Neural cell (in vitro differentiated cells): ENCODE data around the gene UNC5CL.

Experiments
- CTCF ChIP-seq: fragments of 450-650 bp; IDR thresholded peaks from 2 replicates; pipeline ENCODE4 v1.5.1; 2014; ENCODE audit warnings: antibody characterized with exemption, mild to moderate bottlenecking, moderate library complexity; ENCODE audit not compliant: poor library complexity, severe bottlenecking
- EZH2 ChIP-seq: fragments of 200-600, 300-800 bp; shearing (Covaris generic), sonication (generic); IDR thresholded peaks from 2 replicates; pipeline ENCODE4 v1.6.1; 2014; ENCODE audit warnings: antibody characterized with exemption, low read length, borderline replicate concordance, mild to moderate bottlenecking; ENCODE audit not compliant: insufficient read depth, poor library complexity, severe bottlenecking
- POLR2AphosphoS5 ChIP-seq: IDR thresholded peaks from 2 replicates; pipeline ENCODE4 v1.6.1; 2012
- REST ChIP-seq: IDR thresholded peaks from 2 replicates; pipeline ENCODE4 v1.6.1; 2012; ENCODE audit warnings: borderline replicate concordance

DNA sequence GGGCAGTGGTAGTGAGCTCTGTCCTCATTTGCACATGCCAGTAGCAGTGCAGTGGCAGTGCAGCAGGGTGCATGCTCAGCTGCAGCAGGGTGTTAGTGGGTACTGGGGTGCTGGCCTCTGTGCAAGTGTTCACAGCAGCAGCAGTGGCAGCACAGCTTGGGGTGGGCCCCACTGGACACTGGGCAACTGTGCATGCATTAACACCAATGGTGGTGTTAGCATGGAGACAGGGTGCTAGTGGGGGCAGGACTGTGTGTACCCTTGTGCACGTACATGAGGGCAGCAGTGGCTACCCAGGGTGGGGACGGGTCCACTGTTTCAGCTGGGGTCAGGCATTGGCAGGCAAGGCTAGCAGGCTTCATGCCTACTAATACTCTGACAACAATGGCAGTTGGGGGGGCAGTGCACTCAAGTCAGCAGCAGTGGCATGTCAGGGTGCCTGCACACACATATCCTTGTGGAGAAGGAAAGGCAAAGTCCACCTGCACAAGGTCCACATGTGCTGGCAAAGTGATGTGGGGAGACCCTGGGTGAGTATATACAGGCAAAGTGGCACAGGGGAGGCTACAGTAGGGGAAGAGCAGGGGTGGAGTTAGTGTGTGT lies 60.2 kb downstream of the UNC5CL start:
- no peak for TF ChIP-seq CTCF
- TF ChIP-seq POLR2AphosphoS5 = no peak
- TF ChIP-seq EZH2 = no peak
- TF ChIP-seq REST = no peak
